ENCODE data around the gene LRAT. TPM values are rescaled to one million over a fixed set of nuclear protein-coding genes. Genes with fewer than 3 reads are reported as not detected.

Gene LRAT
- total and polyA plus RNA-seq, 12 donors = 0.03 to 0.18 (median 0.13) TPM; not detected in 3

DNA sequence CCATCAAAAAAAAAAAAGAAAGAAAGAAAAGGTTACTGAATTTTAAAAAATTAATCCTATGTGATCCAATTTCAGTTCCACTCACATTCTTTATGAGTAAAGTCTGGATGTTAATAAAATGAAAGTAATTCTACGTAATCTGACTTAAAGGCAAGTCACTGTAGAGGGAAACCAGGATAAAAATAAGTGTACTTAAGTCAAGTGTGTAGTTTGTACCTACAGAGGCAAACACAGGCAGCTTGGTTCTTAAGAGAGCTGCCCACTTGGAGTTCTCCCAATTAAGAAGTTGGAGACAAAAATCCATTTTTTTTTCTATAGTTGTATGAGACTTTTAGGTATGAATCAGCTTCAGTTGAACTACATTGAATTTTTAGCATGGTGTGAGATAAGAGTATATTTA lies 7.0 kb upstream of the LRAT start:
- TF ChIP-seq POLR2A (IDR thresholded peaks at IDR 0.05) = no peak
- TF ChIP-seq, protein P1, sequence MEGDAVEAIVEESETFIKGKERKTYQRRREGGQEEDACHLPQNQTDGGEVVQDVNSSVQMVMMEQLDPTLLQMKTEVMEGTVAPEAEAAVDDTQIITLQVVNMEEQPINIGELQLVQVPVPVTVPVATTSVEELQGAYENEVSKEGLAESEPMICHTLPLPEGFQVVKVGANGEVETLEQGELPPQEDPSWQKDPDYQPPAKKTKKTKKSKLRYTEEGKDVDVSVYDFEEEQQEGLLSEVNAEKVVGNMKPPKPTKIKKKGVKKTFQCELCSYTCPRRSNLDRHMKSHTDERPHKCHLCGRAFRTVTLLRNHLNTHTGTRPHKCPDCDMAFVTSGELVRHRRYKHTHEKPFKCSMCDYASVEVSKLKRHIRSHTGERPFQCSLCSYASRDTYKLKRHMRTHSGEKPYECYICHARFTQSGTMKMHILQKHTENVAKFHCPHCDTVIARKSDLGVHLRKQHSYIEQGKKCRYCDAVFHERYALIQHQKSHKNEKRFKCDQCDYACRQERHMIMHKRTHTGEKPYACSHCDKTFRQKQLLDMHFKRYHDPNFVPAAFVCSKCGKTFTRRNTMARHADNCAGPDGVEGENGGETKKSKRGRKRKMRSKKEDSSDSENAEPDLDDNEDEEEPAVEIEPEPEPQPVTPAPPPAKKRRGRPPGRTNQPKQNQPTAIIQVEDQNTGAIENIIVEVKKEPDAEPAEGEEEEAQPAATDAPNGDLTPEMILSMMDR (IDR thresholded peaks at IDR 0.05) = no peak
- peaks cover 1% of the 10 kb centered on the region for H3K27me3 ChIP-seq
- H3K9me3 ChIP-seq (replicated peaks in 1 of 3) = no peaks in the 10 kb centered on the region
- WGBS, 4 donors = 45 to 84% (median 68%) methylated on average over 1 of the region's 1 CpG
- DNase-seq = no peak
- no peak overlapping the region for H3K27ac ChIP-seq
- intact Hi-C loops (cut with DNase I) = no loop called here
- no peak overlapping the region for H3K4me3 ChIP-seq
- peaks cover 0 to 6% of the 10 kb centered on the region in 2 donors for H3K4me1 ChIP-seq (replicated peaks in 1 of 2)
- H3K36me3 ChIP-seq (replicated peaks in 1 of 2) = no peaks in the 10 kb centered on the region

DNA sequence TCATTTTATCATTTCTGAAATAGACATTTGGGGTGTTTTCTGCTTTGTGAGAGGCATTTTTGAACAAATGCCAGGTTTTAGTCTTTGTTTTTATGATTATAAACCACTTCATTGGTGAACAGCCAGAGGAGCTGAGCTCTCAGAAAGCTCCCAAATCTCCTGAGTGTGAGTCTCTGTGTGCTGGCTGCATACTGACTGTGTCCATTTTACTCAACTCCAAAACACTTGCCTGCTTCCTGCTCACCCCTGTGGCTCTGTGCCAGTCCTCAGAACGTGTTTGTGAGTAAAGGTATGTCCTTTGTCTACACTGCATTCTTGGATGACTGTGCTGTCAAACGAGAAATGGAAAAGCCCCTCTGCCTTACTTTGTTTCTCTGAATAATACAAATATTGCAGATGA lies 5.4 kb upstream of the LRAT start:
- WGBS, 4 donors = 25 to 31% (median 29%) methylated on average over 2 of the region's 2 CpGs
- Histone ChIP-seq H3K27ac (no peak overlapping the region), H3K4me3 (no peak overlapping the region), H3K36me3 (replicated peaks in 1 of 2) (no peaks in the 10 kb centered on the region), H3K27me3 (peaks cover 18% of the 10 kb centered on the region), H3K4me1 (replicated peaks in 1 of 2) (peaks cover 0 to 14% of the 10 kb centered on the region in 2 donors), H3K9me3 (replicated peaks in 1 of 3) (no peaks in the 10 kb centered on the region)
- no peak for DNase-seq
- TF ChIP-seq POLR2A (IDR thresholded peaks at IDR 0.05) = no peak
- TF ChIP-seq, protein P1 (IDR thresholded peaks at IDR 0.05) = no peak
- intact Hi-C loops (cut with DNase I) = no loop called here

GRCh38 chr4:154739111-154739510 lies 4.7 kb upstream of the LRAT start:
- TF ChIP-seq, protein P1 (IDR thresholded peaks at IDR 0.05) = no peak
- no peak for TF ChIP-seq POLR2A (IDR thresholded peaks at IDR 0.05)
- H3K4me3 ChIP-seq = no peak overlapping the region
- intact Hi-C loops (cut with DNase I) = no loop called here
- H3K9me3 ChIP-seq (replicated peaks in 1 of 3) = no peaks in the 10 kb centered on the region
- H3K27me3 ChIP-seq = peaks cover 23% of the 10 kb centered on the region
- no peak overlapping the region for H3K27ac ChIP-seq
- no peaks in the 10 kb centered on the region for H3K36me3 ChIP-seq (replicated peaks in 1 of 2)
- H3K4me1 ChIP-seq (replicated peaks in 1 of 2) = peaks cover 0 to 21% of the 10 kb centered on the region in 2 donors
- DNase-seq = no peak

DNA sequence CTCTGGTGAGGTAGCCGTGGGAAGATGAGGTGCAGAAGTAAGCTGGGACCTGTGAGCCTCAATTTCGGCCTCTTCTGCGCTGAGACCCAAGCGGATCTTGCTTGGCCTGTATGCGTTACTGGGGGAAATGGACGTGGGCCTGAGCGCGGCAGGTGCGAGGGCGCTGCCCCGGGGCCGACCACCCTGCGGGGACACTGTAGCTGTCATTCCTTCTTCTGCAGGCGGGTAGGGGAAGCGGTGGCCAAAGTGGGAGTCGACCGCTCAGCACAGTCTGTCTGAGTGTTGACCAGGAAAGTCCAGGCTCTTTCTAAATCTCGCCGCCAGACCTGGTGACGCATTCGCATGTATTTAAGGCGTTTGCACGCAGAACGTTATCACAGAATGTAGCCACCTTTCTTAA lies 3.3 kb upstream of the LRAT start:
- intact Hi-C loops (cut with DNase I) = no loop called here
- H3K9me3 ChIP-seq (replicated peaks in 1 of 3) = no peaks in the 10 kb centered on the region
- DNase-seq = no peak
- peaks cover 35% of the 10 kb centered on the region for H3K27me3 ChIP-seq
- no peak overlapping the region for H3K27ac ChIP-seq
- H3K4me3 ChIP-seq = no peak overlapping the region
- 66 to 82% (median 73%) methylated on average over 24 of the region's 24 CpGs for WGBS, 4 donors
- peaks cover 0 to 26% of the 10 kb centered on the region in 2 donors for H3K4me1 ChIP-seq (replicated peaks in 1 of 2)
- no peaks in the 10 kb centered on the region for H3K36me3 ChIP-seq (replicated peaks in 1 of 2)
- TF ChIP-seq POLR2A (IDR thresholded peaks at IDR 0.05) = no peak
- TF ChIP-seq, protein P1 (IDR thresholded peaks at IDR 0.05) = no peak
